Fibroblast of villous mesenchyme (primary cell): ENCODE results near the gene CHRNA9. TPM values are rescaled to one million over a fixed set of nuclear protein-coding genes. Genes with fewer than 3 reads are reported as not detected.

Source experiments
- DNase-seq: peaks from one replicate; pipeline ENCODE4 v3.0.0-alpha.2; 2010; ENCODE audit warnings: low read depth
- H3K4me3 ChIP-seq: 2 replicates; pipeline ENCODE4 v1.5.1; 2011; ENCODE audit warnings: low read depth, mild to moderate bottlenecking, low read length
- CTCF ChIP-seq: IDR thresholded peaks from 2 replicates; pipeline ENCODE4 v1.5.1; 2012; ENCODE audit warnings: low read depth, mild to moderate bottlenecking, low read length; ENCODE audit not compliant: insufficient read depth
- total RNA-seq: library from RNA; depleted of rRNA; stranded (reverse); fragments of >200 nt; gene quantifications from 2 replicates; pipeline ENCODE4 v1.2.3, GENCODE V29; 2012

CHRNA9 gene
- total RNA-seq, 1 donor = not detected

DNA sequence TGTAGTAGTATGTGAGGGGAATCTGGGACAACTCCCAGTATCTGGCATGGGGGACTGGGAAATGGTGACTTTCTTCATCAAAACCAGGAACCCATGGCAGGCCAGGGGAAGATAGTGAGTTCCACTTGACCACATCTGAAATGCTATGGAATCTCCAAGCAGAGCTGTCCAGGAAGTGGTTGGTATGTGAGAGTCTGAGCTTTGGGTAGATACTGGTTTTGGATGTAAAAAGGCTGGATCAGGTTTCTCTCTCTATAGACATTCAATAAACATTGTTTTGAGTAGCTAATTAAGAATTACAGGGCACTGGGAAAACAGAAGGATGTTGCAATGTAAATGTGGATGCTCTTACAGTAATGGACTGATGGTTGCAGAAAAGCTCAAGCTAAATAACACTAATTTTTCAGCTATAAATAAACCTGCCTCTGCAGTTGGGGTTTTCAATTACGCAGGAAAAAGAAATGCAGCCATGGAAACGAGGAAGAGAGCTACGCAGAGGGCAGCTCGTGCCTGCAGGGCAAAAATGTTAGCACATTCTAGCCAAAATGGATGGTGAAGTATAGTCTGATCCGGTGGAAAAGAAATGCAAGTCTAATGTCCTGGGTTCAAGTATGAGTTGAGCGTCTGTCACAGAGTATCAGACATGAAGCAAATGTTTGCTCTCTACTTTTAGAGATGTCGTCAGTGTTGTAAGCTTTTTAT lies 13.4 kb upstream of the CHRNA9 start:
- DNase-seq = peak; percentile 84
- no peak for TF ChIP-seq CTCF
- no peak overlapping the region for H3K4me3 ChIP-seq

GRCh38 chr4:40322811-40323210 lies 12.3 kb upstream of the CHRNA9 start:
- DNase-seq = peak; percentile 75
- no peak for TF ChIP-seq CTCF
- no peak overlapping the region for H3K4me3 ChIP-seq

GRCh38 chr4:40323866-40324265 lies 11.3 kb upstream of the CHRNA9 start:
- H3K4me3 ChIP-seq = no peak overlapping the region
- no peak for DNase-seq
- no peak for TF ChIP-seq CTCF

DNA sequence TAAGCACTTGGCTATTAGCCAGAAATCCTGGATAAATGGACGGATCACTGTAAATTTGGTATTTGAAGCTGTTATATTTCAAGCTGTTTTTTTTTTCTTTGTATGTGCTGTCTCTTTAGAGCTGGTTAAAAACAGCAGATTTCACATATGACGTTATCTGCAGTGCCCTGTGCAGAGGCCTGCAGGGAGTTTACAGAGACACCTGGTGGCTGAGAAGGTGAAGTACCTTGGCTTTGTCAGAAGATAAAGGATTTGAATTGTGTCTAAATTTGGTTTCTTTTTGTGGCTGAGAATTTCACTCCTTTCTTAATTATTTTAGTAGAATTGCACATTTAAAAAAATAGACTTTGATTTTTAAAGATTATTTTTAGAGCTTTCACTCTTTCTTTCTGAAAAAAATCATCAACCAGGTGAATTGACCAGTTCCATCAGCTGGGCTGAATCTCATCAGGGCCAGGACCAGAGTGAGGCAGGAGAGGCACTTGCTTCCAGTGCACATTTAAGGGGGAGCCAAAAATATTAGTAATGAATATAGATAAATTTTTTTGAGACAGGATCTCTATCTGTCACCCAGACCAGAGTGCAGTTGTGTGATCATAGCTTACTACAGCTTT lies 9.6 kb upstream of the CHRNA9 start:
- peak; percentile 76 for DNase-seq
- TF ChIP-seq CTCF = peak; percentile 89
- H3K4me3 ChIP-seq = no peak overlapping the region

- no peak overlapping the region for H3K4me3 ChIP-seq
- peak; percentile 45 for DNase-seq
- no peak for TF ChIP-seq CTCF
Measured at GRCh38 chr4:40327340-40327739, 7.8 kb upstream of the CHRNA9 start.

- no peak overlapping the region for H3K4me3 ChIP-seq
- no peak for TF ChIP-seq CTCF
- DNase-seq = no peak
Measured at GRCh38 chr4:40328383-40328782, 6.8 kb upstream of the CHRNA9 start.

DNA sequence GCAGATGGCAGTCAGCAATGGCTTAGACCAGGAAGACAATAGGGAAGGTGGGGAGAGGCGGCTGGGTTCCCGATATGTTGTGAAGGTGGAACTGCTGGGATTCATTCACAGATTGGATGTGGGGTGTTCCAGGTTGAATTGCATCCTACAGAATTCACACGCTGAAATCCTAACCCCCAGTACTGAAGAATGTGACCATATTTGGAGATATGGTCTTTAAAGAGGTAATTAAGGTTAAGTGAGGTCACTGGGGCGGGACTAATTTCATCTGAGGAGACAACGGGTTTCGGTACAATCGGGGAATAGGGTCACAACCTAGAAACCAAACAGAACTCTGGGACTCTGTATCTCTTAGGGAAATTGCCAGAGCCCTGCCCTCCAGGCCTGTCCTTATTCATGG lies 5.3 kb upstream of the CHRNA9 start:
- no peak for DNase-seq
- H3K4me3 ChIP-seq = no peak overlapping the region
- no peak for TF ChIP-seq CTCF
